Measurements from ENCODE around the gene CFAP206. TPM values are rescaled to one million over a fixed set of nuclear protein-coding genes. Genes with fewer than 3 reads are reported as not detected.

The CFAP206 gene
- total and polyA plus RNA-seq, 2 experiments from 2014 or later, result 0.40 TPM; not detected in 1

DNA sequence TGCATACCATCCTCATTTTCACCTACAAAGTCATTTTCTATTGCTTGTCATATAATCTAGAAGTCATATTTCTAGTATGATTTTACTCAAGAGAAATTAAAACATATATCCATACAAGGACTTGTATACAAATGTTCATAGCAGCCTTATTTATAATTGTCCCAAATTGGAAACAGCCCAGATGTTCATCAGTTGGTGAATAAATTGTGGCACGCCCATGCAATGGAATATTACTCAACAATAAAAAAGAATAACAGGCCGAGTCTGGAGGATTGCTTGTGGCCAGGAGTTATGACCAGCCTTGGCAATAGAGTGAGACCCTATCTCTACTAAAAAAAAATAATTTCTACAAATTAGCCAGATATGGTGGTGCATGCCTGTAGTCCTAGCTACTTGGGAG, 34.4 kb upstream of the CFAP206 start:
- Histone ChIP-seq H3K27ac (no peak overlapping the region), H3K4me1 (ENCODE audit: low read depth) (no peaks in the 10 kb centered on the region), H3K27me3 (no peaks in the 10 kb centered on the region), H3K36me3 (no peaks in the 10 kb centered on the region), H3K4me3 (no peak overlapping the region), H3K9me3 (ENCODE audit: low read depth) (no peaks in the 10 kb centered on the region)
- DNase-seq (ENCODE audit: low read depth in 1 of 2, low spot score in 1 of 2), result no peak
- TF ChIP-seq, protein P1, sequence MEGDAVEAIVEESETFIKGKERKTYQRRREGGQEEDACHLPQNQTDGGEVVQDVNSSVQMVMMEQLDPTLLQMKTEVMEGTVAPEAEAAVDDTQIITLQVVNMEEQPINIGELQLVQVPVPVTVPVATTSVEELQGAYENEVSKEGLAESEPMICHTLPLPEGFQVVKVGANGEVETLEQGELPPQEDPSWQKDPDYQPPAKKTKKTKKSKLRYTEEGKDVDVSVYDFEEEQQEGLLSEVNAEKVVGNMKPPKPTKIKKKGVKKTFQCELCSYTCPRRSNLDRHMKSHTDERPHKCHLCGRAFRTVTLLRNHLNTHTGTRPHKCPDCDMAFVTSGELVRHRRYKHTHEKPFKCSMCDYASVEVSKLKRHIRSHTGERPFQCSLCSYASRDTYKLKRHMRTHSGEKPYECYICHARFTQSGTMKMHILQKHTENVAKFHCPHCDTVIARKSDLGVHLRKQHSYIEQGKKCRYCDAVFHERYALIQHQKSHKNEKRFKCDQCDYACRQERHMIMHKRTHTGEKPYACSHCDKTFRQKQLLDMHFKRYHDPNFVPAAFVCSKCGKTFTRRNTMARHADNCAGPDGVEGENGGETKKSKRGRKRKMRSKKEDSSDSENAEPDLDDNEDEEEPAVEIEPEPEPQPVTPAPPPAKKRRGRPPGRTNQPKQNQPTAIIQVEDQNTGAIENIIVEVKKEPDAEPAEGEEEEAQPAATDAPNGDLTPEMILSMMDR (IDR thresholded peaks at IDR 0.05; ENCODE audit: low read depth, low read length), result no peak

DNA sequence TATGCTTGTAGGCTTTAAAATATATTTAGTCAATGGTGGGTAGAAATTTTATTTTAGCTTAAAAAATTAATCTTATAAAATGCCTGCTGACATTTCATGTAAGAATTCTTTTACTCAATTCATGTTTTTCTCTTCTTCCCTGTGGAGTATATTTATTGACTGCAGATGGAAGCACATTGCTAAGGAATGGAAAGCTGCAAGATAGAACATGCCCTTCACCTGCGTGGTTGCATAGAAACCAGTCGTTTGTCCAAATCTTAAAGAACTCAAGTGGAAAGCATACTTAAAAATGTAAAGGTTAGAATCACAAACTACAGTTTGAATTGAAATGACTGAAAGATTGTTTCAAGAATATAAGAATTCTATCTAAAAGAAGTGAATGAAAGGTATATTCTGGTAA, 32.5 kb upstream of the CFAP206 start:
- Histone ChIP-seq H3K4me3 (no peak overlapping the region), H3K27ac (no peak overlapping the region), H3K9me3 (ENCODE audit: low read depth) (no peaks in the 10 kb centered on the region), H3K36me3 (no peaks in the 10 kb centered on the region), H3K27me3 (no peaks in the 10 kb centered on the region), H3K4me1 (ENCODE audit: low read depth) (no peaks in the 10 kb centered on the region)
- no peak for DNase-seq (ENCODE audit: low read depth in 1 of 2, low spot score in 1 of 2)
- TF ChIP-seq, protein P1 (IDR thresholded peaks at IDR 0.05; ENCODE audit: low read depth, low read length), result no peak

DNA sequence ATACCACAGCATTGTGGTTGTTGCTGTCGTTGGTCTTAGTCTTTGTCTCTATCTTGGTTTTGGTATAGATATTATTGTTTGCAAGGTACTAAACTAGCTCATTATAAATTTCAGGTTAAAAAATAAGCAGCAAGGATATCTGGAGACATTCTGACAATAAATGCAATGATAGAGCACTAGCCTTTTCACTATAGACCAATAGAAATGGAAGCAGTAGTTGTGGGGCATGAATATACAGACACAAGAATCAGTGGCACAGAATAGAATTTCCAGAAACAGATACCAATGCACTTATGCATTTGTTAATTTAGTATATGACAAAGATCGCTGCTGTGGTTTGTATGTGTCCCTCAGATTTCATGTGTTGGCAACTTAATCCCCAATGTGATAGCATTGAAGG, 31.1 kb upstream of the CFAP206 start:
- no peak overlapping the region for H3K4me3 ChIP-seq
- TF ChIP-seq, protein P1 (IDR thresholded peaks at IDR 0.05; ENCODE audit: low read depth, low read length), result no peak
- no peak overlapping the region for H3K27ac ChIP-seq
- H3K27me3 ChIP-seq, result no peaks in the 10 kb centered on the region
- no peaks in the 10 kb centered on the region for H3K4me1 ChIP-seq (ENCODE audit: low read depth)
- no peaks in the 10 kb centered on the region for H3K36me3 ChIP-seq
- DNase-seq (ENCODE audit: low read depth in 1 of 2, low spot score in 1 of 2), result no peak
- H3K9me3 ChIP-seq (ENCODE audit: low read depth), result no peaks in the 10 kb centered on the region

DNA sequence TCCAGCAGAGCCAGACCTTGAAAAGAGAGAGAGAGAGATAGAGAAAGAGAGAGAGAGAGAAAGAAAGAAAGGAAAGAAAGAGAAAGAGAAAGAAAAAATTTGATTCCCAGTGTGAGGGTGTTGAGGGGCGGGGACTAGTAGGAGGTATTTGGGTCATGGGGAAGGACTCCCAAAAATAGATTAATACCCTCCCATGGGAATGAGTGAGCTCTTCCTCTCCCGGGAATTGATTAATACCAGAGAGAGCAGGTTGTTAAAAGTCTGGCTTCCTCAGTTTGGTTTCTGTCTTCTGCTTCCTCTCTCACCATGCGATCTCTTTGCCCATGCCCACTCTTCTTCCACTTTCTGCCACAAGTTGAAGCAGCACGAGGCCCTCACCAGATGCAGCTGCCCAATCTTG, 28.8 kb upstream of the CFAP206 start:
- Histone ChIP-seq H3K27me3 (no peaks in the 10 kb centered on the region), H3K36me3 (no peaks in the 10 kb centered on the region), H3K27ac (no peak overlapping the region), H3K4me3 (no peak overlapping the region), H3K9me3 (ENCODE audit: low read depth) (no peaks in the 10 kb centered on the region), H3K4me1 (ENCODE audit: low read depth) (no peaks in the 10 kb centered on the region)
- no peak for DNase-seq (ENCODE audit: low read depth in 1 of 2, low spot score in 1 of 2)
- TF ChIP-seq, protein P1 (IDR thresholded peaks at IDR 0.05; ENCODE audit: low read depth, low read length), result no peak

DNA sequence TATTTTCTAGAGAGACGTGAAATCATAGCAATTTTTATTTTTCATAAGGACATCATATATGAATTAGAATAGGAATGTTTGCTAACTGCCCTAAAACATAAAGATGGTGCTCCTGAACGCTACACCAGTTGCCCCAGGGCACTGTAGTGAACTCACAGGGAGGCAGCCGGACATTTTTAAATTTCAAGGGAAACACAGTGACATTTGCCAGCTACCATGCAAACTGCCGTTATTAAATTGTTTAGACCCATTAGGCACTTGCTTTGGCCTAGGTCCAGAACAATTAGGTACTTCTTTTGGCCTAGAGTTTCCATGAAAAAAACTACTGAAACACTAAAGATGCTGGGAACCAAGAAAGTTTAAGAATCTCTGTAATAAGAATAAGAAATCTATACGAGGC, 24.9 kb upstream of the CFAP206 start:
- DNase-seq (ENCODE audit: low read depth in 1 of 2, low spot score in 1 of 2), result no peak
- H3K4me1 ChIP-seq (ENCODE audit: low read depth), result no peaks in the 10 kb centered on the region
- H3K27ac ChIP-seq, result no peak overlapping the region
- no peaks in the 10 kb centered on the region for H3K36me3 ChIP-seq
- H3K9me3 ChIP-seq (ENCODE audit: low read depth), result no peaks in the 10 kb centered on the region
- H3K27me3 ChIP-seq, result no peaks in the 10 kb centered on the region
- no peak overlapping the region for H3K4me3 ChIP-seq
- TF ChIP-seq, protein P1 (IDR thresholded peaks at IDR 0.05; ENCODE audit: low read depth, low read length), result no peak

DNA sequence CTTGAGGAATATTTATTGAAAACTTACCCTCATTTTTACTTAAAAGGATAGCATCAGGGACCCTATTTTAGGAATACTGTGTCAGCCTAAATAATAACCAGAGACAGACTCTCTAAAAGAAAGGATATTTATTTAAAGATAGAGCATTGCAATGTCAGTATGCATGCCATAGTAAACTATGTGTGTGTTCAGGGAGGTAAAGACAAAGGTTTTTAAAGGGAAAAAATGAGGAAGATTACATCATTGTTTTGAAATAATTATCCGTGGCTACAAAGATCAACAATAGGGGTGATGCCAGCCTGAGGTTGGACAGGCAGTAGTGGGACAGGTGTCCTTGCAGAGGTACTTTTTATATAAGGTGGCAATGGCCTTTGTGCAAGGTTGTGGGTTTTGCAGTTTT, 23.7 kb upstream of the CFAP206 start:
- DNase-seq (ENCODE audit: low read depth in 1 of 2, low spot score in 1 of 2), result no peak
- TF ChIP-seq, protein P1 (IDR thresholded peaks at IDR 0.05; ENCODE audit: low read depth, low read length), result no peak
- no peaks in the 10 kb centered on the region for H3K9me3 ChIP-seq (ENCODE audit: low read depth)
- H3K4me3 ChIP-seq, result no peak overlapping the region
- no peaks in the 10 kb centered on the region for H3K4me1 ChIP-seq (ENCODE audit: low read depth)
- no peaks in the 10 kb centered on the region for H3K36me3 ChIP-seq
- H3K27ac ChIP-seq, result no peak overlapping the region
- H3K27me3 ChIP-seq, result no peaks in the 10 kb centered on the region

All from cardiac muscle cell (in vitro differentiated cells and primary cell).